Brain pericyte (primary cell): ENCODE results near the gene PTPN18.

Source experiments
- DNase-seq: peaks from one replicate; pipeline ENCODE4 v3.0.0-alpha.2; 2012; ENCODE audit warnings: low read depth, low spot score

Gene PTPN18

DNA sequence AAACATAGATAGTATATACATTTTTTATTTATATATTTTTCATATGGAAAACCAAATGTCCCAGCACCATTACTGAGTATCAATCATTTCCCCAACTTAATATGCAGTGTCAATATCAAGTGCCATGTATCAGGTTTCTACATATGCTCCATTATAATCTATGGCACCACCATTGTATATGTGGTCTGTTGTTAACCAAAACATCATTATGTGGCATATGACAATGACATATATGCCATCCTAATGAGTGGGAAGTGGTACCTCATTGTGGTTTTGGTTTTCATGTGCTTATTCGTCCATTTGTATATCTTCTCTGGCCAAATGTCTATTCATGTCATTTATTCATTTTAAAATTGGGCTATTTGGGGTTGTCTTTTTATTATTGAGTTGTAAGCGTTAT lies 9.2 kb downstream of the PTPN18 start:
- no peak for DNase-seq

DNA sequence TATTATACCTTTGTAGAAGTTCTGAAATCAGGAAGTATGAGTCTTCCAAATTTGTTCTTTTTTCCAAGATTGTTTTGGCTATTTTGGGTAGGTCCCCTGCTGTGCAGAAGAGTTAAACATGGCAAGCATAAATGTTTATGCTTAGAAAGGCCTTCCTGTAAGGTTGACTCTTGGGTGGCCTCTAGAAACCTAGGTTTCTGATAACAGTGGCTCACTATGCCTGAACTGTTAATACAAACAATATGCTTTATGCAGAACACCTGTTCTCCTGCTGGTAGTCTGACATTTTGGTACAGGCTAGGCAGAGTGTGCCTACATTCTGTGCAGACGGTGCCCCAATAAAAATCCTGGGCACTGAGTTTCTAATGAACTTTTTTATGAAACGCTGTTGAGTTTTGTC lies 10.1 kb downstream of the PTPN18 start:
- no peak for DNase-seq

DNA sequence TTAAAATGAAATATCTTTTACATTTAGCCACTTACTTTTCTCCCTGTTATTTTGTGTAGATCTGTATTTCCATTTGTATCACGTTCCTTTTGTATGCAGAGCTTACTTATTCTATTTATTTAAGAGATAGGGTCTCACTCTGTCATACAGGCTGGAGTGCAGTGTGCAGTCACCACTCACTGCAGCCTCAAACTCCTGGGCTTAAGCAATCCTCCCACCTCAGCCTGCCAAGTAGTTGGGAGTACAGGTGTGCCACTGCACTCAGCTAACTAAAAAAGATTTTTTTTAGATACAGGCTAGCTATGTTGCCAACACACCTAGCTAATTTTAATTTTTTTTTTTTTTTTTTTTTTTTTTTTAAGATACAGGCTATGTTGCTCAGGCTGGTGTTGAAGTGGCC lies 10.9 kb downstream of the PTPN18 start:
- no peak for DNase-seq

DNA sequence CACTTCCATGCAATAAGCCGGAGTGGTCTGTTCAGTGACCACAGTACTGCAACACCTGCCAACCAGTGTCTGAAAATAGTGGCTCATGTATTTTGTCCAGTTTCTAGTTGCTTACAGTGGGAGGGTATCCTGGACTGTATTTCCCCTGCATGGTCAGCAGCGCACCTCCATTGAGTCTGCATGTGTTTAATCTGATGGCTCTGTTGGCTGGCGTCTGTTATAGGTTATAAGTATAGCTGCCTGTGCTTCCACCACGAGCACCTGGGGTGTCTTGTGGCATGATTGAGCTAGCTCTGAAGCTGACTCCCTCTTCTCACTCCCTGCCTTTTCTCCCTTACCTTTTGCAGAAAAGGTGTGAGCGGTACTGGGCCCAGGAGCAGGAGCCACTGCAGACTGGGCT lies 12.9 kb downstream of the PTPN18 start:
- no peak for DNase-seq

DNA sequence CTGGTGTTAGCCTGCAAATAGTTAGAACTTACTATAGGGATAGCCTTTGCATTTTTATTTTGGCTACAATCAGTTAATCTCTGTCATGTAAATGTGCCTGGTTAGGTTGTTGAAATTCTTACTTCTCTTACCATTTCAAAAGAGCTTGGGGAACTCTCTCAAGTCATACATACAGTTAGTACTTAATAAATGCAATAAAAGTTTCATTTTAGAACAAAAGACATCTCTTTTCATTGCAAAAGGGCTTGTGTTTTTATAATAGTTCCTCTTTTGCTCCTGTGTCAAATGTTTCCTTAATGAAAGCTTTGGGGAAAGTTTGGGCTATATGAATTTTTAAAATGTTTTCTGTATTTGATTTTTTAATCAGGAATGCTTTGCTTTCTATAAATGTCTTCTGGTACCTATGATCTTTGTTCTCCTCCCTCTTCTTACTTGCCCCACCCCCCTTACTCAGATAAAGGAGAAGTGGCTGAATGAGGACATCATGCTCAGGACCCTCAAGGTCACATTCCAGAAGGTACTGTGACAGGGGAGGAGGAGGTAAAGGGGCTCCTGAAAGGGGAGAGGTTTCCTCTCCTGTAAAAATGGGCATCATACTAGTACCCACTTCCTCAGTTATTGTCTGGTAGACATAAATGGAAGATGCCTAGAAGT lies 13.6 kb downstream of the PTPN18 start:
- no peak for DNase-seq

DNA sequence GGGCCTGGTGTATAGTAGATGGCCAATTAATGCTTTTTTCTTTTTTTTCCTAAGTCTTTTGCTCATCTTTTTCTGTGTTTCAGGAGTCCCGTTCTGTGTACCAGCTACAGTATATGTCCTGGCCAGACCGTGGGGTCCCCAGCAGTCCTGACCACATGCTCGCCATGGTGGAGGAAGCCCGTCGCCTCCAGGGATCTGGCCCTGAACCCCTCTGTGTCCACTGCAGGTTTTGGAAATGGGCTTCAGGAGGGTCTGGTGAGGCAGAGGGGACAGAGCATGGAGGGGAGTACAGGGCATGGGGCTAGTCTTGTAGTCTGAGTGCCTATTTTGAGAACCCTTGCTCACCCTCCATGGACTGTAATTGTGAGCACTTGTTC lies 14.1 kb downstream of the PTPN18 start:
- no peak for DNase-seq

DNA sequence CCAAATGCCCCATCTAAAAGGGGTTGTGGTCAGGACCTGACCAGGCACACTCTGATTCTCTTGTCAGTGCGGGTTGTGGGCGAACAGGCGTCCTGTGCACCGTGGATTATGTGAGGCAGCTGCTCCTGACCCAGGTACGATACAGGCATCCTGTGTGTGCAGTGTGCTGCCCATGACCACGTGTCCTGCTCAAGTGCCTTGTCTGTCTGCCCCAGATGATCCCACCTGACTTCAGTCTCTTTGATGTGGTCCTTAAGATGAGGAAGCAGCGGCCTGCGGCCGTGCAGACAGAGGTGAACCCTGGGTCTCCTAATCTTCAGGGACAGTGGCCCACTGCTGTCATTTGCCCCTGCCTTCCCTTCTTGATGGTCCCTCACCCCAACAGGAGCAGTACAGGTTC lies 14.6 kb downstream of the PTPN18 start:
- no peak for DNase-seq

DNA sequence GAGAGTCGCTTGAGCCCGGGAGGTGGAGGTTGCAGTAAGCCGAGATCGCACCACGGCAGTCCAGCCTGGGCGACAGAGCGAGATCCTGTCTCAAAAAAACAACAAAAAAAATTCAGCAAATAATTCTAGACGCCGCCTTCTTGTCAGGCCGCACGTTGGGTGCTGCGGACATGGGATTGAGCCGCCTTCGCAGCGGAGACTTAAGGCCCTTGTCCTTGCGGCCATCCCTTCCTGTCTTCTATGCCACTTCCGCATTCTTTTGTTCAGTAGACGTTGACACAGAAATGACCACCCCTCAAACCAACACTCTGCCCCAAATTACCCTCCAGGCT lies 15.8 kb downstream of the PTPN18 start:
- DNase-seq: no peak

DNA sequence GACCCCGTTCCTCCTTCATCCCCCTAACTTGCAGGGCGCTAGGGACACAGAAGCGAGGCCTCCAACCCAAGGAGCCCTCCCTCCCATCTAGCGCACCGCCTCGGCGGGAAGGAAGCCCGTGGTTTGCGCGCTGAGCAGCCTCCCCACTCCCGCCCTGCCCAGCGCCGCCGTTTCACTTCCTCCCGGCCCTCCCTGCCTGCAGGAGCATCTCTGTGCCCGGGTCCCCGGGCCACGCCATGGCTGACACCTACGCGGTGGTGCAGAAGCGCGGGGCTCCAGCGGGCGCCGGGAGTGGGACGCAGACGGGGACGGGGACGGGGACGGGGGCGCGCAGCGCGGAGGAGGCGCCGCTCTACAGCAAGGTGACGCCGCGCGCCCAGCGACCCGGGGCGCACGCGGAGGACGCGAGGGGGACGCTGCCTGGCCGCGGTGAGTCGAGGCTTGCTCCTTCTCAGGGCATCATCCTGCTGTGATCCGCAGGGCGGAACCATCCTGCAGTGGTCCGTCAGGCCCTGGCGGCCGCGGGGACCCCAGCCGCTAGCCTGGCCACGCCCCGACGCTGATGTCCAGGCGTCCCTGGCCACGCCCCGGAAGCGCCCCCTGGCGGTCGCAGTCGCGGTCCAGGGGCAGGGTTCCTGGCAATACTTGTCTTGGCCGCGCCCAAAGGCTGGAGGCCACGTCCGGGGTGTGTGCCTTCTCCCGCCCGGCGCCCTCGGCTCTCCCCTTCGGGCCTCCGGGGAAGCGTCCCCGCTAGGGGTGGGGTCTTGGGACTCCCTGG lies 16.4 kb downstream of the PTPN18 start:
- no peak for DNase-seq

DNA sequence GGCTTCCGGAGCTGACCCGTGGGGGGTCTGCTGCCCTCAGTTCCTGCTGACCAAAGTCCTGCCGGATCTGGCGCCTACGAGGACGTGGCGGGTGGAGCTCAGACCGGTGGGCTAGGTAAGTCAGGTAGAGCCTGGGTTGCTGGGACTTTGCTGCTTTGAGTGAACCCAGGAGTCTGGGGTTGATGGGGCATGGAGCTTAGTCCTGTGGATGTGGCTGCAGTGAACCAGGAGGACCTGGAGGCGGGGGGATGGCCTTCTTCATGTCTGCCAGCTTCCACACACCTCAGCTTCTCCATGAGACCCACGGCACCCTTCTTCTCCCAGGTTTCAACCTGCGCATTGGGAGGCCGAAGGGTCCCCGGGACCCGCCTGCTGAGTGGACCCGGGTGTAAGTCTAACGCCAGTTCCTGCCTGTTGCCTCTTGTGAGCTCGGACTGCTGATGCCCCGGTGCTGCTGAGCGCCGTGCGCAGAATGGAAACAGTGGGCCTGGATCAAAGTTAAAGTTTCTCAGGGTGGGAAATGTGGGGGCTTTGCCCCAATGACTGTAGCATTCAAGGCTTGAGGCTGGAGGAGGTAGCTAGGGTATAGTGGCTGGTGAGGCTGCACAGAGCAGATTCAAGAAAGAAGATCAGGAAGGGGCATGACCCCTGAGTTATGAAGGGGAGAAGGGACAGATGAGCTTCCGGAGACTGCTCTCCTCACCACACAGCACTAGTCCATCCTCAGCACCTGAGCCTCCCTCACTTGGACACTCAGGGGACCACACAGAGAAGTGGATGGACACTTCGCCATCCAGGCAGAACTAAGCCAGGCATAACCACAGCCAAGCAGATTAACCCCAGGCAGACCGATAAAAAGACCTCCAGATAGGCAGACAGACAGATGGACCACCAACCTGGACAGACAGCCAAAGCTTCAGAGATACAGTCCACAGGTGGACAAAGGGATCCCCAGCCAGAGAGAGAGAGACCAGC lies 17.3 kb downstream of the PTPN18 start:
- no peak for DNase-seq

DNA sequence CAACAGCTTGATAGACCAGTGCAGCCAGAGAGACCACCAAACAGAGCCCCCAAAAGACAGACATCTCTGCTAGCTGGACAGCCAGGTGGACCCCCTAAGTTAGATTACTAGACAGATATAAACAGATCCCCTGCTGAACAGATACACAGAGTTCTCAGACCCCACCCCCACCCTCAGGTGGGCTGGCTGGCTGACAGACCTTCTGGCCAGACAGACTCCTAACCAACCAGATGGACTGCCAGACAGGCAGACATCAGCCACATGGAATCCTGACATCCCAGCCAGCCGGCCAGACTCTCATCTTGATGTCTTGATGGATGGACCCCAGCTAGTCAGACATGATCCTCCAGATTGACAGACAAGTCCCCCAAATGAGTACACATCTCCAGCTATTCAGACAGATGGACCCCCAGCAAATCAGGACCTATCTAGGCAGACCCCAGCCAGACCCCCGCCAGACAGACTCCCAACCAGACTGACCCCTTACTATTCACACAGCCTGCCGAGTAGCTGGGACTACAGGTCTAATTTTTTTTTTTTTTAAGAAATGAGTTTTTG lies 18.0 kb downstream of the PTPN18 start:
- DNase-seq: no peak

DNA sequence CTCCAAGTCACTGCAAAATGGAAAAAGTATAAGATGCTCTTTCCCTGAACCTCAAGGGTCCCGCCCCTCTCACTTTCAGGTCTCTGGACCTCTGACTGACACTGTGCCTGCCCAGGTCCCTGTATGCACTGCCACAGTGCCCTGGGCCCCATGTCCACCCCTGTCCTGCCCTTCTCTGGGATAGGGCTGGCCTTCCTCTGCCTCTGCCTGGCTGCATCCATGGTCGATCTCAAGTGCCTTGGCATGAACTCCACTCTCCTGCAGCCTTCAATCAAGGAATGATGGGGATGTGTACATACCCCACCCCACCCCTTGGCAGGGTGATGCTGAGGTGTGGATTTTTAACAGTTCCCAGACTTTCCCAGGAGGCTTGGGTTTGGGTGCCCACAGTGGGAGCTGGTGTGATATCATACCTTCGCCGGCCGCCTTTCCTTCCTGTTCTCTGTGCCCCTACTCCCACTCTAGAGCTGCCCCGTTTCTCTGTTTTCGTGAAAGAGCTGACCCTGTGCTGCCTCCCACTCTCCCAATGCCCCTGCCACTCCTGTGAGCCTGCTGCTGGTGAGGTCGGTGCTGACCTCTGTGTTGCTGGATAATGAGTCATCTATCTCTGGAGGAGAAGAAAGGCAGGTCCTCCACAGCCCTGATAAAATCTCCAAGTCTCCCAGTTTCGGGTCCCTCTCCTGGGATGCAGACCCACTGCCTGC lies 18.9 kb downstream of the PTPN18 start:
- DNase-seq: no peak

DNA sequence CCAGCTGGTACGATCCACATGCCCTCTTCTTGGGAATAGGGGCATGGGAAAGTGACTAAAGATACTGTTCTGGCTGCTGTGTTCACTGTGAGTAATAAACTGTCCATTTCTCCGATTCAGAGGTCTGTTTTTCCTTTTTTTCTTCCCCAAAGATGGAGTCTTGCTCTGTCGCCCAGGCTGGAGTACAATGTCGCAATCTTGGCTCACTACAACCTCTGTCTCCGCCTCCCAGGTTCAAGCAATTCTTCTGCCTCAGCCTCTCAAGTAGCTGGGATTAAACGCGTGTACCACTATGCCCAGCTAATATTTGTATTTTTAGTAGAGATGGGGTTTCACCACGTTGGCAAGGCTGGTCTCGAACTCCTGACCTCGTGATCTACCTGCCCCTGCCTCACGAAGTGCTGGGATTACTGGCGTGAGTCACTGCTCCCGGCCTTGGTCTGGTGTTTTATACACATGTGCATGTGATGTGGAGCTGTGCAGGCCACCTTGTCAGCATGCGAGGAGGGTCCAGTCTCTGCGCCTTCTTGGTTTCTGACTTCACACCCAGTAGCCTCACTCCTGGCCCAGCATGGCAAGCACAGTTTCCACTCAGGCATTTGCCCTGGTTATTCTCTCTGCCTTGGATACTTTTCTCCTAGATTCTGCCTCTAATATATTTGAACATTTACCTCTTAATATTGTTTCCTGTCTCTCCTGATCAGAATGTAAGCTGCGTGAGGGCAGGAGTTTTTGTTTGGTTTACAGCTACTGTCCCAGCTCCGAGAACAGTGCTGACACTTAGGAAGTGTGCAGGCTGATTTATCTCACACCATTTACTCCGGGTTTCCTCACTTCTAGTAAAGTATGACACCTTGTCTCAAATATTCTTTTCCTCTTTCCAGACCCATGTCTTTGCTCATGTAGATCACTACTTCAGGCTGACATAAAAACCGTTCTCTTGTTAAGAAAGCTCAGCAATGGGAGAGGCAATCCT lies 19.7 kb downstream of the PTPN18 start:
- DNase-seq: no peak

DNA sequence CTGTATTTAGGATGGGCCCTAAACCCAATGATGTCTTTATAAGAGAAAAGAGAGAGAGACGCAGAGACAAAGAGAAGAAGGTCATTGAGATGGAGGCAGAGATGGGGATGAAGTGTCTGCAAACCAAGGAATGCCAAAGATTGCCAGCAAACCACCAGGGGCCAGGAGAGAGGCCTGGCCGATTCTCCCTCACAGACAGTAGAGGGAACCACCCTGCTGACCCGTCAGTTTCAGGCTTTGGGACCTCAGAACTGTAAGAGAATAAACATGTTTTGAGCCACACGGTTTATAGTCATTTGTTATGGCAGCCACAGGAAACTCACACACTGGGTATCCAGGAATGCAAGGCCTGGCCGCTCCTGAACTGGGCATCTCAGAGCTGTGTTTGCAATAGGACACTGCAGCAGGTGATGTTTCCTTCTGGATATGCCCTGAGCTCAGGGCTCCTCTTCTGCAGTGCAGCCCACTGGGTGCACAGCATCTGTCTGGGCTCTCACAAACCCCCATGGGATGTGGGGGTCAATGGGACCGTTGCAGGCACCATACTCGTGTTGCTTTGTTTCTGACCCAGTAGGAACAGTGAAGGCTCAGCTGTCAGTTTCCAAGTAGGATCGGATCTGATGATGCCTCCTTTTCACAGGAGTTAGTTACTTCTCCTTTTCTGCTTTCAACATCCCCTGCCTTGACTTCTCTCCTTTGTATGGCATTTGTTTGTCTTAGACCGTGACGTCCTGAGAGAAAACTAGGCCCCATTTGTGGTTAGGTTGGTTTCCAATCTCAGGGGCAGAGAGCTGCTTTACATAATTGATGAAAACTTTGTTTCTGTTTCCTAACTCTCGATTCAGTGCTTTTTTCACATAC lies 20.8 kb downstream of the PTPN18 start:
- no peak for DNase-seq

DNA sequence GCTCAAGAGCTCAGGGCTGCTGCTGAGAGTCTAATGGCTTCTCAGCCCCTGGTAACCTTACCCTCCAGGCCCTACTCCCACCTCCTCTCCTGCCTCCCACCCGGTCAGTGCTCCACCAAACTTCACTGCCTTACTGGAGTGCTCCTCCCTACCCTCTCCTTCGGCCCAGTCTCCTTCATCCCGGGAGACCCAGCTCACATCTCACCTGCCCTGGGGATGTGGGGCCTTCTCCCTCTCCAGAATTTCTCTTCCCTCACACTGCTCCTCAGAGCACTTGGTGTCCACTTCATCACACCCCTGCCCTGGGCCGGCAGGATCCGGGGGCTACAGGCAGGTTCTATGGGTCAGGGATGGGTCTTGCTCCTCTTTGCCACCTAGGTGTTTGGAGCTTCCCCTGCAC lies 21.6 kb downstream of the PTPN18 start:
- DNase-seq: no peak

DNA sequence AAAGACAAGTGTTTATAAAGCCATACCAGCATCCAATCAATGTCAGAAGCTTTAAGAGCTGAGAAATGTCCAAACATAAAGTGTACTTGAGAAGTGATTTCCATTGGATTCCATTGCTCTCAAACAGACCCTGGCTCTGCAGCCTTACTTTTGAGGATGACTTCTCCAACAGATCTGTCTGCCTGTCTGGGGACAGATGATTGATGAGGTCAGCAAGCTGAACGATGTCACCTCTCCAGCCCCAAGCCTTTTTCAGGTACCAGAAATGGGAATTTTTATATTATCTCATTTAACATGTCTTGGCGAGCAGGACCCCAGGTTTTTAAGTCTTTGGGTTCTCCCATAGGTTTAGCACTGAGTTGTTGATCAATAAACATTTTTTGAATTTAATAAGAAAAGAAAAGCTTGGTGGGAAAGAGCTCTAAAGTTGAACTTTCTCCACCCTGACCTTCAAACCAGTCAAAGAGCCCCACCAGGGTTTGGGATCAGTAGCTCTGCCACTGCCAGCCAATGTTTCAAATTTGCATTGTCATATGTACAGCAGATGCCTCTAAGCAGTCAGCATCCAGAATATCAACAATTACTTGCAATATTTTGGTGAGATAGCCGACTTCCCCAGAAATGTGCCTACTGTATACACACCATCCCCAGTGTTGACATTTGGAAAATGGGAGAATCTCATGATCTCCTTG lies 22.5 kb downstream of the PTPN18 start:
- DNase-seq: no peak

DNA sequence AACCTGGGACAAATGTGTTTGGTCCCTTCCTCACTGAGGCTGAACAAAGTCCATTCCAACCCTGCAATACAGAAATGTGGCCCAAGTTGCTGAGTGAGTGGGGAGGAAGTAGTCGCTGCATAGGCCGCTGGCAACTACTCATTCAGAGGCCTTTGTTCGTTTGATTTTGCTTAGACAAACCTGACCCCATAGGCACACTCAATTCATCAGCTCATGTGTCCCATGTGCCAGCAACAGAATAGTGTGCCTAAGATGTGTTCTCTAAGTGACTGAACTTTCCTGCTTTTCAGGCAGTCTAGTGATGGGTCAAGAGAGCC lies 23.0 kb downstream of the PTPN18 start:
- DNase-seq: no peak

DNA sequence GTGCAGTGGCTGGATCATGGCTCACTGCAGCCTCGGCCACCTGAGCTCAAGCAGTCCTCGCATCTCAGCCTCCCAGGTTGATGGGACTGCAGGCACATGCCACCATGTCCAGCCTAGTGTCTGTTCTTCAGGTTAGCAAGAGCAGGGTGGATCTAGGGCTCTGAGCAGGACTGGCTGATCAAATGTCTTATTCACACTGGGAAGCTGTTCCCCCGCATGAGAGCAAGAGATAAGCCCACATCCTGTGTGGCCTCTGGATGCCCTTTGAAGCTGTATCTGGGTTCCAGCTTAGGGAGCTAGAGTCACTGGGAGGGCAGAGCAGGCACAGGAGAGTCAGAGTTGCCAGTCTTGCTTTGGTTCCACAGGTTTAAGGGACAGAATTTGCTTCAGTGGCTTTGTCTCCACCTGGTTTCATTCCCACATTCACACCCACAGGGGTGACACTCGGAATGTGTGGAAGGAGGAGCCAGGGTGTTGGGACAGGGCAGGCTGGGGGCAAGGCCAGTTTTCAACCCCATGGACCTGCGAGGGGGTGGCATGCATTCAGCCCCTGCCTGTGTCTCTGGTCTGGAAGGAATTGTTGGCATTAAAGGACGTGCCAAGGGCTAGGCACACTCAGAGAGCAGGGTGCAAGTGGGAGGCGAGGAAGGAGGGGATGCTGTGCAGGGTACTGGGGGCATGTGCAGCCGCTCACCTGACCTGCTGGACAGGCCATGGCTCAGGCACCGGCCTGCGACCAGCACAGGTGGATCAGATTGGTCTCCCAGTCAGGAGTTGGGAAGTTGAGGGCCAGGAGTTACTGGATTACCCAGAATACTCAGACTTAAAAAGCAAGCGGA lies 24.5 kb downstream of the PTPN18 start:
- DNase-seq: no peak
